HepG2 (cell line): ENCODE data around the gene TFF1. TPM values are rescaled to one million over a fixed set of nuclear protein-coding genes. Genes with fewer than 3 reads are reported as not detected.
A peak's percentile ranks its signal among the peaks of the same experiment; 100 is the strongest.

ENCODE experiments used
- ATAC-seq: fragments of 200-7000 bp; cut with Tn5 transposase; 3 replicates; pipeline ENCODE4 v1.9.1; 2020; ENCODE audit warnings: mild to moderate bottlenecking, moderate library complexity
- BruUV-seq: library from RNA; stranded (reverse); fragments of 400-500 nt; replicated peaks from 2 replicates; lab custom pipeline; 2021; lab: Mats Ljungman, UMichigan
- CTCF ChIA-PET: fragments of 300-600 bp; formaldehyde crosslinking; extraction: SDS; loops from one replicate; lab custom pipeline; 2021; ENCODE audit warnings: low total read pairs, inconsistent platforms, low intra/inter-chr PET ratio; lab: Yijun Ruan, JAX
- POLR2A ChIA-PET: fragments of 350-600 bp; sonication (Branson Sonifier 250); formaldehyde crosslinking; loops from one replicate; lab custom pipeline; 2020; ENCODE audit warnings: antibody characterized with exemption, inconsistent platforms; lab: Yijun Ruan, JAX
- DNase-seq: peaks from one replicate; pipeline ENCODE4 v3.0.0-alpha.2; 2015; ENCODE audit warnings: low spot score
- FAIRE-seq: peaks from 3 replicates; lab custom pipeline; 2011; peaks lifted over from hg19 to GRCh38; lab: Jason Lieb, UNC
- H2AFZ ChIP-seq: one replicate; pipeline ENCODE4 v1.6.1; 2011; ENCODE audit warnings: low read length, inconsistent platforms
- H3K27ac ChIP-seq: fragments of 300-600 bp; 3 replicates; pipeline ENCODE4 v1.8.0; 2011; ENCODE audit warnings: mixed run types, mild to moderate bottlenecking, mixed read lengths, low read length, inconsistent platforms; ENCODE audit not compliant: insufficient read depth; ENCODE audit errors: extremely low read length
- H3K27me3 ChIP-seq, 2 experiments: fragments of 200-600 bp in 1 of 2; 2 replicates in 1 of 2; 3 replicates in 1 of 2; pipeline versions ENCODE4 v1.6.0 to v1.8.0; 2011; ENCODE audit warnings: low read length in 2 of 2, mild to moderate bottlenecking in 2 of 2, moderate library complexity in 2 of 2, inconsistent platforms in 1 of 2; ENCODE audit not compliant: insufficient read depth in 2 of 2, control insufficient read depth in 1 of 2
- H3K36me3 ChIP-seq, 2 experiments: fragments of 200-600 bp in 1 of 2; replicated peaks in 1 of 2; 2 replicates in 1 of 2; 3 replicates in 1 of 2; pipeline versions ENCODE4 v1.5.1 to v1.8.0; 2011; ENCODE audit warnings: low read length in 2 of 2, inconsistent platforms in 1 of 2; ENCODE audit not compliant: insufficient read depth in 2 of 2, control insufficient read depth in 1 of 2
- H3K4me1 ChIP-seq: 2 replicates; pipeline ENCODE4 v1.5.1; 2012; ENCODE audit warnings: low read length, inconsistent platforms; ENCODE audit not compliant: insufficient read depth
- H3K4me2 ChIP-seq: 2 replicates; pipeline ENCODE4 v1.6.0; 2011; ENCODE audit warnings: low read depth, low read length, inconsistent platforms
- H3K4me3 ChIP-seq, 3 experiments: fragments of 200-600 bp in 1 of 3; sonication (generic), shearing (Covaris generic) in 1 of 3; replicated peaks in 1 of 3; 2 replicates each; pipeline ENCODE4 v1.5.1; 2011 to 2016; ENCODE audit warnings: low read length in 3 of 3, inconsistent platforms in 2 of 3, low read depth in 2 of 3, mild to moderate bottlenecking in 2 of 3, control low read depth in 1 of 3, mixed read lengths in 1 of 3; ENCODE audit not compliant: insufficient read depth in 1 of 3
- H3K79me2 ChIP-seq: one replicate; pipeline ENCODE4 v1.6.1; 2011; ENCODE audit warnings: low read length, inconsistent platforms; ENCODE audit not compliant: insufficient read depth
- H3K9ac ChIP-seq: 2 replicates; pipeline ENCODE4 v1.6.0; 2011; ENCODE audit warnings: mild to moderate bottlenecking, low read depth, low read length, inconsistent platforms; ENCODE audit not compliant: insufficient read depth
- H3K9me3 ChIP-seq: 2 replicates; pipeline ENCODE4 v1.5.1; 2012; ENCODE audit warnings: mild to moderate bottlenecking, low read length
- H4K20me1 ChIP-seq: 2 replicates; pipeline ENCODE4 v1.6.0; 2011; ENCODE audit warnings: inconsistent platforms, mild to moderate bottlenecking, low read length, moderate library complexity; ENCODE audit not compliant: insufficient read depth
- CEBPB ChIP-seq: IDR thresholded peaks from 2 replicates; pipeline ENCODE4 v1.6.1; 2011; ENCODE audit warnings: low read depth, low read length, improper control_type of control experiment, borderline replicate concordance
- FOSL2 ChIP-seq: sonication (generic); formaldehyde crosslinking; IDR thresholded peaks from 2 replicates; pipeline ENCODE4 v1.4.0; 2020; ENCODE audit warnings: missing genetic modification reagents
- GFI1 ChIP-seq: sonication (generic); formaldehyde crosslinking; IDR thresholded peaks from 2 replicates; pipeline ENCODE4 v1.5.0; 2020; ENCODE audit warnings: missing genetic modification reagents, mild to moderate bottlenecking, borderline replicate concordance
- KLF11 ChIP-seq: IDR thresholded peaks from 2 replicates; pipeline ENCODE4 v1.6.1; 2016; ENCODE audit warnings: missing compliant biosample characterization
- RFX3 ChIP-seq: IDR thresholded peaks from 2 replicates; pipeline ENCODE4 v1.6.1; 2016; ENCODE audit warnings: missing biosample characterization, missing genetic modification reagents
- SP1 ChIP-seq, 2 experiments: fragments of 450-650 bp in 1 of 2; sonication (generic) in 1 of 2; formaldehyde crosslinking in 1 of 2; IDR thresholded peaks; 2 replicates each; pipeline versions ENCODE4 v1.4.0 to v1.6.1; 2016 to 2020; ENCODE audit warnings: missing genetic modification reagents in 1 of 2
- SRF ChIP-seq: IDR thresholded peaks from 2 replicates; pipeline ENCODE4 v1.6.1; 2011; ENCODE audit warnings: mild to moderate bottlenecking, low read depth, low read length, moderate library complexity
- SRSF1 ChIP-seq: fragments of 200-400 bp; formaldehyde crosslinking; optimal IDR thresholded peaks from 2 replicates; pipeline ENCODE3; 2017; ENCODE audit warnings: mild to moderate bottlenecking, low read depth, low read length, moderate library complexity
- ZBTB42 ChIP-seq: sonication (generic); formaldehyde crosslinking; IDR thresholded peaks from 2 replicates; pipeline ENCODE4 v1.5.0; 2020; ENCODE audit warnings: mild to moderate bottlenecking, missing genetic modification reagents
- ZNF430 ChIP-seq: sonication (generic); formaldehyde crosslinking; IDR thresholded peaks from 2 replicates; pipeline ENCODE4 v1.9.0; 2021; ENCODE audit warnings: mild to moderate bottlenecking, missing genetic modification reagents
- ZNF619 ChIP-seq: sonication (generic); formaldehyde crosslinking; IDR thresholded peaks from 2 replicates; pipeline ENCODE4 v1.4.0; 2020; ENCODE audit warnings: mild to moderate bottlenecking, missing genetic modification reagents
- ZNF713 ChIP-seq: sonication (generic); formaldehyde crosslinking; IDR thresholded peaks from 2 replicates; pipeline ENCODE4 v1.4.0; 2020; ENCODE audit warnings: mild to moderate bottlenecking, missing genetic modification reagents
- ZNF773 ChIP-seq: sonication (generic); formaldehyde crosslinking; IDR thresholded peaks from 2 replicates; pipeline ENCODE4 v1.4.0; 2020; ENCODE audit warnings: missing genetic modification reagents, borderline replicate concordance
- WGBS: methylation state at CpG from one replicate; pipeline ENCODE4 v1.1.6; 2017; ENCODE audit warnings: low lambda C conversion rate; 5-methylcytosine and 5-hydroxymethylcytosine counted together
- in situ Hi-C: cut with HindIII; loops from 2 replicates; pipeline ENCODE4 v1.10.0; 2017; ENCODE audit warnings: low pct_unique_long_range_greater_than_20kb; ENCODE audit not compliant: extremely low pct_ligation_motif_present
- intact Hi-C: fragments of 100-400 bp; cut with micrococcal nuclease; formaldehyde crosslinking; loops from one replicate; pipeline ENCODE4 v1.10.0; 2022; ENCODE audit not compliant: unreplicated experiment
- polyA plus RNA-seq, 8 experiments: library from polyadenylated mRNA; depleted of rRNA in 3 of 8; stranded (reverse) in 7 of 8; unstranded in 1 of 8; fragments of >200 nt; fragmentation: Illumina TruSeq in 4 of 8; extraction: Trizol in 4 of 8; gene quantifications; 2 replicates each; pipeline versions ENCODE4 v1.2.1 to v1.2.3, GENCODE V29; 2011 to 2016; ENCODE audit warnings: low read depth in 4 of 8, missing spikeins in 1 of 8, mixed read lengths in 1 of 8; ENCODE audit not compliant: insufficient read depth in 1 of 8
- total RNA-seq, 5 experiments: library from RNA; depleted of rRNA; stranded (reverse); fragments of >200 nt; fragmentation: Illumina TruSeq; extraction: Trizol; gene quantifications; 2 replicates each; pipeline ENCODE4 v1.2.3, GENCODE V29; 2016; ENCODE audit warnings: low read depth in 1 of 5
- TF ChIP-seq, protein P1 (sequence below): sonication (generic); formaldehyde crosslinking; IDR thresholded peaks from 2 replicates; pipeline ENCODE4 v1.4.0; 2020; ENCODE audit warnings: mild to moderate bottlenecking, missing genetic modification reagents
- TF ChIP-seq, protein P2 (sequence below): IDR thresholded peaks from 2 replicates; pipeline ENCODE4 v1.6.1; 2012; ENCODE audit warnings: inconsistent platforms

Gene TFF1
- total and polyA plus RNA-seq, 2 of the 13 experiments (the other 11 are each of a cell fraction or from before 2014, with no cell fraction given) = 0.24 to 19.4 TPM

DNA sequence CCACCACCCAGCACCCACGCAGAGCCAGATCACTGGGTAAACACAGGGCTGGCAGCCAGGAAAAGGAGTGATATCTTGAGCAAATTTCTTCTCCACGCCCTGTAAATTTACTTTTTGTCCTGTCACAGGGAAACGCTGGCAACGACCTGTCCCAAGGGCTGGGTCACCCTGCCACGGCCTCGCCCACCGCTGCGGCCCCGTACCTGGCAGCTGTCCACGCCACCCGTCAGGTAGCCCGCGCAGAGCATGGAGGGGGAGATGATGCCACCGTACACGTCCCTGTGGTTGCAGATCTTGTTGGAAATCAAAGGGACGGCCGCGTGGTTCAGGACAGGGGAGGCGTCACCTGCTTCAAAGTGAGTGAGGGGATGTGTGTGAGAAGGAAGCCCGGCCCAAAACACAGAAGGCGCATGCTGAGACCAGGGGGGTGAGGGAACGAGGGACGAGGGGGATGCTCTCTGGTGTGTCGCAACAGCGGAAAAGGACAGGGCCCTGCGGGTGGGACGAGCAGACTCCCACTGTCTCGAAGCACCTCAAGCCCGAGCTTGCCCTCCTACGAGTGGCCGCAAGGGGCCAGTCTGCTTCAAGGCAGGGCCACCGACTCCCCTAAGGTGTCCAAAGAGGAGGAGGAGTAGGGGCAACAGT is 10.1 kb upstream of the TFF1 start:
- Histone ChIP-seq H3K4me3 (no peak overlapping the region), H3K9ac (no peak overlapping the region), H3K4me1 (peaks cover 4% of the 10 kb centered on the region; the same call in 1 of the 2 replicates), H3K36me3 (no peaks in the 10 kb centered on the region), H4K20me1 (no peaks in the 10 kb centered on the region), H3K79me2 (no peaks in the 10 kb centered on the region), H3K27me3 (no peaks in the 10 kb centered on the region), H3K4me2 (no peak overlapping the region), H3K27ac (no peak overlapping the region), H3K9me3 (no peaks in the 10 kb centered on the region), H2AFZ (no peak overlapping the region)
- DNase-seq (no peak), FAIRE-seq (no peak), ATAC-seq (no peak)
- intact Hi-C loops (no loop called here), in situ Hi-C loops (no loop called here)
- CTCF ChIA-PET = no interaction called here
- WGBS = 83% methylated on average over 30 of the region's 32 CpGs
- TF ChIP-seq SP1 (IDR thresholded peaks at IDR 0.05) (no peak), SP1 (CRISPR knock-in tag; IDR thresholded peaks at IDR 0.05) (no peak), ZNF430 (CRISPR knock-in tag) (no peak), ZNF713 (CRISPR knock-in tag) (no peak), SRF (no peak), ZBTB42 (CRISPR knock-in tag) (no peak), CEBPB (peak; percentile 44; the same call in 1 of the 2 replicates), FOSL2 (no peak)
- TF ChIP-seq, protein P1, sequence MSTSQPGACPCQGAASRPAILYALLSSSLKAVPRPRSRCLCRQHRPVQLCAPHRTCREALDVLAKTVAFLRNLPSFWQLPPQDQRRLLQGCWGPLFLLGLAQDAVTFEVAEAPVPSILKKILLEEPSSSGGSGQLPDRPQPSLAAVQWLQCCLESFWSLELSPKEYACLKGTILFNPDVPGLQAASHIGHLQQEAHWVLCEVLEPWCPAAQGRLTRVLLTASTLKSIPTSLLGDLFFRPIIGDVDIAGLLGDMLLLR (CRISPR knock-in tag) = no peak
- BruUV-seq = no TSS peak
- POLR2A ChIA-PET = no interaction called here

DNA sequence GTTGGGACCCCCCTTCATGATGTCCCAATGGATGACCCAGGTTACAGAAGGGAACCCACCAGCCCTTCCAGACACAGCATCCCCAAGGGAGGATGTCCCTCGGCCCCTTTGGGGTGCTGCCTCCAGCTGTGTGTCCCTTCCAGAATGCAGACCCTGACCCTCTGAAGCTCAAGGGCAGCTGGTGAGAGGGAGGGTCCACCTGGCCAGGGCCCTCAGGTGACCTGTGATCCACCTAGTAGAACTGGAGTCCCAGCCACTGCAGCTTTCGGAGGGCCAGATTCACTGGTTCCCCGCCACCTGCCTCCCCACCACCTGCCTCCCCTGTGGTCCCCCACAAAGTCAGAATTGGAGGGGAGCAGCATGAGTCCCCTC is 9.6 kb upstream of the TFF1 start:
- Histone ChIP-seq H2AFZ (no peak overlapping the region), H3K27me3 (no peaks in the 10 kb centered on the region), H3K4me2 (no peak overlapping the region), H4K20me1 (no peaks in the 10 kb centered on the region), H3K9ac (no peak overlapping the region), H3K4me1 (no peaks in the 10 kb centered on the region), H3K36me3 (no peaks in the 10 kb centered on the region), H3K27ac (no peak overlapping the region), H3K9me3 (no peaks in the 10 kb centered on the region), H3K79me2 (no peaks in the 10 kb centered on the region), H3K4me3 (no peak overlapping the region)
- POLR2A ChIA-PET = no interaction called here
- FAIRE-seq (no peak), DNase-seq (no peak), ATAC-seq (no peak)
- in situ Hi-C loops (no loop called here), intact Hi-C loops (no loop called here)
- 70% methylated on average over 2 of the region's 3 CpGs for WGBS
- BruUV-seq = no TSS peak
- CTCF ChIA-PET = no interaction called here
- TF ChIP-seq ZNF619 (no peak), RFX3 (CRISPR knock-in tag) (no peak), ZNF773 (no peak), SRSF1 (no peak), KLF11 (CRISPR knock-in tag) (no peak), GFI1 (CRISPR knock-in tag) (no peak)
- TF ChIP-seq, protein P2, sequence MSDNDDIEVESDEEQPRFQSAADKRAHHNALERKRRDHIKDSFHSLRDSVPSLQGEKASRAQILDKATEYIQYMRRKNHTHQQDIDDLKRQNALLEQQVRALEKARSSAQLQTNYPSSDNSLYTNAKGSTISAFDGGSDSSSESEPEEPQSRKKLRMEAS = no peak
